ENCODE data around the gene MAD1L1. TPM values are rescaled to one million over a fixed set of nuclear protein-coding genes. Genes with fewer than 3 reads are reported as not detected.
"Not testable (repeated sequence)": the region's sequence is repeated elsewhere in the genome, so short reads cannot be mapped to it uniquely, and the experiment has no call there.

The MAD1L1 gene
- total and polyA plus RNA-seq, 2 of the 13 experiments (the other 11 are each of a cell fraction or from before 2014, with no cell fraction given) = 17.4 to 64.7 TPM

GRCh38 chr7:1842321-1843221 is 390.2 kb downstream of the MAD1L1 start (continued):
- TF ChIP-seq BCL3 (CRISPR knock-in tag; IDR thresholded peaks at IDR 0.05) (peak; percentile 47; the same call in 1 of the 2 replicates), ZNF691 (CRISPR knock-in tag; IDR thresholded peaks at IDR 0.05; ENCODE audit: borderline replicate concordance, low read depth) (no peak), NKX3-1 (CRISPR knock-in tag; IDR thresholded peaks at IDR 0.05) (no peak), SKI (IDR thresholded peaks at IDR 0.05; ENCODE audit: partially characterized antibody) (no peak), SMC3 (IDR thresholded peaks at IDR 0.05; ENCODE audit: low read length) (no peak; the same call in 1 of the 2 replicates), ZSCAN31 (CRISPR knock-in tag; IDR thresholded peaks at IDR 0.05; ENCODE audit: low read depth) (no peak)
- TF ChIP-seq, protein P1, sequence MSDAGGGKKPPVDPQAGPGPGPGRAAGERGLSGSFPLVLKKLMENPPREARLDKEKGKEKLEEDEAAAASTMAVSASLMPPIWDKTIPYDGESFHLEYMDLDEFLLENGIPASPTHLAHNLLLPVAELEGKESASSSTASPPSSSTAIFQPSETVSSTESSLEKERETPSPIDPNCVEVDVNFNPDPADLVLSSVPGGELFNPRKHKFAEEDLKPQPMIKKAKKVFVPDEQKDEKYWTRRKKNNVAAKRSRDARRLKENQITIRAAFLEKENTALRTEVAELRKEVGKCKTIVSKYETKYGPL (CRISPR knock-in tag; IDR thresholded peaks at IDR 0.05) = no peak

- in situ Hi-C loops (cut with HindIII; ENCODE audit: extremely low pct_ligation_motif_present, low pct_unique_long_range_greater_than_20kb); POLR2A ChIA-PET; FAIRE-seq; H3K36me3 ChIP-seq (replicated peaks in 1 of 2; ENCODE audit: control insufficient read depth in 1 of 2, insufficient read depth in 2 of 2, low read length in 2 of 2); intact Hi-C loops (cut with micrococcal nuclease; ENCODE audit: unreplicated experiment); H3K9ac ChIP-seq (ENCODE audit: insufficient read depth, low read depth, low read length); H3K27me3 ChIP-seq (ENCODE audit: control insufficient read depth in 1 of 2, insufficient read depth in 2 of 2, low read length in 2 of 2); H3K4me3 ChIP-seq (replicated peaks in 1 of 3; ENCODE audit: insufficient read depth in 1 of 3, low read depth in 2 of 3, low read length in 3 of 3); H2AFZ ChIP-seq (ENCODE audit: low read length); H3K79me2 ChIP-seq (ENCODE audit: insufficient read depth, low read length); ATAC-seq; H3K4me2 ChIP-seq (ENCODE audit: low read depth, low read length); H3K9me3 ChIP-seq (ENCODE audit: low read length); BruUV-seq (replicated peaks); DNase-seq (ENCODE audit: low spot score); CTCF ChIA-PET (ENCODE audit: low intra/inter-chr PET ratio, low total read pairs); H4K20me1 ChIP-seq (ENCODE audit: insufficient read depth, low read length): not testable (repeated sequence)
- H3K27ac ChIP-seq (ENCODE audit: extremely low read length, insufficient read depth, low read length) = peak overlapping the region; percentile 57
- H3K4me1 ChIP-seq (ENCODE audit: insufficient read depth, low read length) = peaks cover 14% of the 10 kb centered on the region
- 0 out of 2 replicates have a peak, but pooled peaks have one; percentile 10 for TF ChIP-seq ZNF629 (CRISPR knock-in tag; conservative IDR thresholded peaks at IDR 0.05)
- 96% methylated on average over 27 of the region's 40 CpGs for WGBS (ENCODE audit: low lambda C conversion rate)
Observed at GRCh38 chr7:1841286-1842021, 391.3 kb downstream of the MAD1L1 start.

DNA sequence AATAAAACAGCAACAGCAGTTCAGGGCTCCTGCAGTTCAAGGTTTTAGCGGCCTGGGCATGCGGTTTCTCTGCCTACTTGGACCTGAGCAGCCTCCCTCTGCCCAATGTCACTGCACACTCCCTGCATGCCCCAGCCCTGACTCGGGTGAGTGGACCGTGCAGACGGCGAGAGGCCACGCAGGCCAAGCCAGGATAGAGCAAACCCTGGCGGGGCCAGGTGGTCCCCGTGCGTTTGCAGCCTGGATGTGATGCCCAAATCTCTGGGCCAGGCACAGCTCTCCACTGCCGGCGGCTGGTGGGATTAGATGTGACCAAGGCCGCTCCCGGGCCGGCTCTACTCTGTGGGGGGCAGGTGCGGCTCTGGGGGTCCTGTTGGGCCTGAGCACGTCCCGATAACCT is 392.0 kb downstream of the MAD1L1 start:
- intact Hi-C loops (cut with micrococcal nuclease; ENCODE audit: unreplicated experiment); CTCF ChIA-PET (ENCODE audit: low intra/inter-chr PET ratio, low total read pairs); H3K27ac ChIP-seq (ENCODE audit: extremely low read length, insufficient read depth, low read length); H2AFZ ChIP-seq (ENCODE audit: low read length); in situ Hi-C loops (cut with HindIII; ENCODE audit: extremely low pct_ligation_motif_present, low pct_unique_long_range_greater_than_20kb); ATAC-seq; H3K4me3 ChIP-seq (replicated peaks in 1 of 3; ENCODE audit: insufficient read depth in 1 of 3, low read depth in 2 of 3, low read length in 3 of 3); BruUV-seq (replicated peaks); H3K4me2 ChIP-seq (ENCODE audit: low read depth, low read length); H3K27me3 ChIP-seq (ENCODE audit: control insufficient read depth in 1 of 2, insufficient read depth in 2 of 2, low read length in 2 of 2); FAIRE-seq; H4K20me1 ChIP-seq (ENCODE audit: insufficient read depth, low read length); DNase-seq (ENCODE audit: low spot score); H3K79me2 ChIP-seq (ENCODE audit: insufficient read depth, low read length); H3K36me3 ChIP-seq (replicated peaks in 1 of 2; ENCODE audit: control insufficient read depth in 1 of 2, insufficient read depth in 2 of 2, low read length in 2 of 2); POLR2A ChIA-PET; H3K9me3 ChIP-seq (ENCODE audit: low read length); H3K9ac ChIP-seq (ENCODE audit: insufficient read depth, low read depth, low read length): not testable (repeated sequence)
- peaks cover 14% of the 10 kb centered on the region for H3K4me1 ChIP-seq (ENCODE audit: insufficient read depth, low read length)
- WGBS (ENCODE audit: low lambda C conversion rate) = no CpG with 5 or more reads among the region's 18 CpGs

Data from HepG2 (cell line).